AG04450 (cell line): ENCODE measurements around the gene CERKL. TPM values are rescaled to one million over a fixed set of nuclear protein-coding genes. Genes with fewer than 3 reads are reported as not detected.

ENCODE experiments used
- CTCF ChIA-PET: fragments of 300-600, 350-600 bp; formaldehyde crosslinking; extraction: SDS; loops from one replicate; lab custom pipeline; 2022; ENCODE audit warnings: antibody characterized with exemption, inconsistent platforms; lab: Charles Lee
- POLR2A ChIA-PET: fragments of 350-600 bp; formaldehyde crosslinking; extraction: SDS; loops from one replicate; lab custom pipeline; 2021; ENCODE audit warnings: antibody characterized with exemption, inconsistent platforms; lab: Yijun Ruan, JAX
- DNase-seq: peaks from one replicate; pipeline ENCODE4 v3.0.0-alpha.2; 2011; ENCODE audit warnings: low read depth, low spot score
- H3K27ac ChIP-seq: one replicate; pipeline ENCODE4 v1.5.1; 2012; ENCODE audit warnings: low read depth, low read length, control low read depth
- H3K27me3 ChIP-seq: one replicate; pipeline ENCODE4 v1.6.0; 2012; ENCODE audit warnings: low read length; ENCODE audit not compliant: control insufficient read depth, insufficient read depth
- H3K4me3 ChIP-seq: 2 replicates; pipeline ENCODE4 v1.5.1; 2011; ENCODE audit warnings: mild to moderate bottlenecking, low read depth, low read length, control low read depth
- H3K9me3 ChIP-seq: 2 replicates; pipeline ENCODE4 v1.5.1; 2012; ENCODE audit warnings: low read length; ENCODE audit not compliant: control insufficient read depth, insufficient read depth
- CTCF ChIP-seq: IDR thresholded peaks from 2 replicates; pipeline ENCODE4 v1.5.1; 2011; ENCODE audit warnings: low read depth, low read length, control low read depth, inconsistent platforms
- polyA plus RNA-seq: library from polyadenylated mRNA; depleted of rRNA; stranded (reverse); fragments of >200 nt; gene quantifications from 2 replicates; pipeline ENCODE4 v1.2.3, GENCODE V29; 2011

The CERKL gene
- polyA plus RNA-seq, 1 experiment: 0.09 TPM

DNA sequence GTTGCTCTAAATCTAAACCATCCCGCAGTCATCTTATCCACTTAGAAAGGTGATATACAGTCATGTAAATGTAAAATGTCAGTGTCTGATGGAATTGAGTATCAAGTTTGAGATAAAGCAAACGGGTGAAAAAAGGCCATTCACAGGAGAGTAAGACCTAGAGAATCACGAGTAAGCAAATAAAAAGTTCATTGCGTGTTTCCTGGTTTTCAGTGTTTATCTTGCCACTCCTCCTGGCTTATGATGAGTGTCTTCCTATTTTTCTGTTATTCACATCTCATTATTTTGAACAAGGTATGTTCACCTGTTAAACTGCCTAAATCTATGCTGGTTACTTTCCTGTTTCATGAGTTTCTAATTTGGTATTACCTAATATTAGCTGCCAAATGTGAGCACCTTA is 130.9 kb downstream of the CERKL start:
- no peak overlapping the region for H3K27ac ChIP-seq
- ChIA-PET POLR2A (no interaction called here), CTCF (interaction anchor here (0.7 kb wide), 1 partner anchor 46 kb away, joined by 3 read pairs; no protein-coding TSS in a partner anchor)
- no peaks in the 10 kb centered on the region for H3K9me3 ChIP-seq
- DNase-seq: no peak
- no peak overlapping the region for H3K4me3 ChIP-seq
- TF ChIP-seq CTCF: no peak
- H3K27me3 ChIP-seq: no peaks in the 10 kb centered on the region

- ChIA-PET POLR2A (no interaction called here), CTCF (interaction anchor here (1.3 kb wide), 1 partner anchor 419 kb away, joined by 3 read pairs; no protein-coding TSS in a partner anchor)
- Histone ChIP-seq H3K27ac (no peak overlapping the region), H3K4me3 (no peak overlapping the region), H3K9me3 (no peaks in the 10 kb centered on the region), H3K27me3 (no peaks in the 10 kb centered on the region)
- DNase-seq: no peak
- TF ChIP-seq CTCF: no peak
Measured at GRCh38 chr2:181523756-181524155, 133.1 kb downstream of the CERKL start.

DNA sequence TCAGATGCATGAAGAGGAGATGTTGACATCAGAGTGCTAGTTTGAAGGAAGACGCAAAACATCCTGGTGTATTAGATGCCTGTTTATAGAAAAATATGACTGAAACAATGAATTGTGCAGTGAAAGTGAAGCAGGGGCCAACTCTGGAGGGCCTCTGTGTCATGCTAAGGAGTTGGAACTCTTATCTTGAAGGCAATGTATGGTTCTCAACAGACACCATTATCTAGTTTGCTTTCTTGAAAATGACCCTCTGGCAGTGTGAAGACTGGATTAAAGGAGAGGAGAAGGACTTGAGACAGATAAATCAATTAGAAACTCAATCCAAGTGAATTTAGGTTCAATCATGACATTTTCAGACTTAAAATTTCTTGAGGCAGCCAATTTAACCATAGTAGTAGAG is 136.7 kb downstream of the CERKL start:
- H3K27ac ChIP-seq: no peak overlapping the region
- no peak for TF ChIP-seq CTCF
- no peak for DNase-seq
- H3K9me3 ChIP-seq: no peaks in the 10 kb centered on the region
- no peaks in the 10 kb centered on the region for H3K27me3 ChIP-seq
- no peak overlapping the region for H3K4me3 ChIP-seq
- ChIA-PET CTCF (no interaction called here), POLR2A (no interaction called here)

DNA sequence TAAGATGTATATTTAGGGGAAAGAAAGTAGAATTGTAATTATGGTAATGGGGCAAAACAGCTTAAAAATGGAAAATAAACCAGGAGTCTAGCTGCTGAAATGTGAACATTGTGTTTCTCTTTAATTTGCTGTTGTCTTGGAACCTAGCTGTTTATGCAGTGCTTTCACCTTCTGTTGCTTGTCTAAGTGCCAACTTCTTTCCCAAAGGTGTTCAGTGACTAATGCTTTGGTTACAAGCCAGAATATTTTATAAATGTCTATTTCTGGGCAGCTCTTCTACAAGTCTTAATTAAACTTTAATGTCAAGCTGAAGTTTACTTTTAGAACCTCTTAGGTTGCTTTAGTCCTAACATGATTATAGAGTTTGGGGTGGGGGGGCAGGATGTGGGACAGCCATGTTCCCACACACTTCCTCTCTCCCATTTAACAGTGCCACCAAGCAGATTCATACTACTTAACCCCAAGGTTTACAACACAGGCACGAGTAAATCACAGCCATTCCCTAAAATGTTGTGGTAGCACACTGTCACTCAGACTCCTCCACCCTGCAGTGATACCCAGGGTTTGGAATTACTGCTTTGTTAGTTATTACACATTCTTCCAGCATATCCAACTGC is 139.1 kb downstream of the CERKL start:
- H3K27me3 ChIP-seq: no peaks in the 10 kb centered on the region
- no peak for TF ChIP-seq CTCF
- DNase-seq: no peak
- H3K27ac ChIP-seq: no peak overlapping the region
- H3K9me3 ChIP-seq: no peaks in the 10 kb centered on the region
- ChIA-PET CTCF (interaction anchor here (1.3 kb wide), 1 partner anchor 197 kb away, joined by 3 read pairs; no protein-coding TSS in a partner anchor), POLR2A (no interaction called here)
- no peak overlapping the region for H3K4me3 ChIP-seq

DNA sequence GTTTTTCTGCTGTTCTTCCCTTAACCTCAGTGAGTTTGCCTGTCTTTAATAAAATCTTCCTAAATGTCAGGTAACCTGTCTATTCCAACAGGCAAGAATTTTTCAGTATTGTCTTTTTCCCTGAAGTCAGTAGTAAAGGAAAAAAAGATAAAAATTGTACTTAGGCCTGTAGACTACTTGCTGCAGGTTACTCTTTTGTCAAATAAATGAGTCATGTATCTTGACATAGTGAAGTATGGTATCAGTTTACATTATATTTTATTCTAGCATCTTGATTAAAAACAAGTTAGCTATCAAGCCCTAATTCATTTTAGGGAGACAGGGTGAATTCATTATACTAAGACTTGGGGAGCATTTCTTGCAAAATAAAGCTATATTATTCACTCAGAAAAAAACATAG is 139.9 kb downstream of the CERKL start:
- Histone ChIP-seq H3K27me3 (no peaks in the 10 kb centered on the region), H3K9me3 (no peaks in the 10 kb centered on the region), H3K27ac (no peak overlapping the region), H3K4me3 (no peak overlapping the region)
- ChIA-PET CTCF (interaction anchor here (0.8 to 1.3 kb wide), 2 partner anchors 198 to 1391 kb away, joined by 3 to 4 read pairs; no protein-coding TSS in a partner anchor), POLR2A (no interaction called here)
- DNase-seq: no peak
- no peak for TF ChIP-seq CTCF
